Breast epithelium (tissue), 3 donors: ENCODE data around the gene FAM193A.

Experiments used
- CTCF ChIP-seq, 3 donors: fragments of 450-650 bp; IDR thresholded peaks; one replicate each; pipeline ENCODE4 v1.5.1; 2016 to 2017; ENCODE audit warnings: antibody characterized with exemption in 3 of 3, mild to moderate bottlenecking in 3 of 3, moderate library complexity in 3 of 3
- POLR2AphosphoS5 ChIP-seq, 3 donors: sonication (generic); formaldehyde crosslinking; IDR thresholded peaks; one replicate each; pipeline ENCODE4 v1.6.1; 2017; ENCODE audit warnings: antibody characterized with exemption in 3 of 3

- no peak for TF ChIP-seq CTCF (IDR thresholded peaks at IDR 0.05)
- no peak for TF ChIP-seq POLR2AphosphoS5 (IDR thresholded peaks at IDR 0.05)
Observed at GRCh38 chr4:2593003-2593402, 56.6 kb downstream of the FAM193A start.
